Left renal cortex interstitium (tissue), 4 donors: ENCODE data around the gene PAX5. TPM values are rescaled to one million over a fixed set of nuclear protein-coding genes. Genes with fewer than 3 reads are reported as not detected.

Experiments
- DNase-seq, 4 donors: peaks; one replicate each; pipeline ENCODE4 v3.0.0-alpha.2; 2013; ENCODE audit warnings: low read depth in 4 of 4, low spot score in 2 of 4, missing footprints in 1 of 4
- polyA plus RNA-seq, 4 donors: library from polyadenylated mRNA; unstranded; fragments of 120-200 nt; gene quantifications; one replicate each; pipeline ENCODE4 v1.2.1, GENCODE V29; 2013; ENCODE audit not compliant: insufficient read length in 4 of 4

Gene PAX5
- polyA plus RNA-seq, 4 donors: 0.16 to 0.28 (median 0.19) TPM

- DNase-seq: no peak
Measured at GRCh38 chr9:36866840-36867239, 167.2 kb downstream of the PAX5 start.

DNA sequence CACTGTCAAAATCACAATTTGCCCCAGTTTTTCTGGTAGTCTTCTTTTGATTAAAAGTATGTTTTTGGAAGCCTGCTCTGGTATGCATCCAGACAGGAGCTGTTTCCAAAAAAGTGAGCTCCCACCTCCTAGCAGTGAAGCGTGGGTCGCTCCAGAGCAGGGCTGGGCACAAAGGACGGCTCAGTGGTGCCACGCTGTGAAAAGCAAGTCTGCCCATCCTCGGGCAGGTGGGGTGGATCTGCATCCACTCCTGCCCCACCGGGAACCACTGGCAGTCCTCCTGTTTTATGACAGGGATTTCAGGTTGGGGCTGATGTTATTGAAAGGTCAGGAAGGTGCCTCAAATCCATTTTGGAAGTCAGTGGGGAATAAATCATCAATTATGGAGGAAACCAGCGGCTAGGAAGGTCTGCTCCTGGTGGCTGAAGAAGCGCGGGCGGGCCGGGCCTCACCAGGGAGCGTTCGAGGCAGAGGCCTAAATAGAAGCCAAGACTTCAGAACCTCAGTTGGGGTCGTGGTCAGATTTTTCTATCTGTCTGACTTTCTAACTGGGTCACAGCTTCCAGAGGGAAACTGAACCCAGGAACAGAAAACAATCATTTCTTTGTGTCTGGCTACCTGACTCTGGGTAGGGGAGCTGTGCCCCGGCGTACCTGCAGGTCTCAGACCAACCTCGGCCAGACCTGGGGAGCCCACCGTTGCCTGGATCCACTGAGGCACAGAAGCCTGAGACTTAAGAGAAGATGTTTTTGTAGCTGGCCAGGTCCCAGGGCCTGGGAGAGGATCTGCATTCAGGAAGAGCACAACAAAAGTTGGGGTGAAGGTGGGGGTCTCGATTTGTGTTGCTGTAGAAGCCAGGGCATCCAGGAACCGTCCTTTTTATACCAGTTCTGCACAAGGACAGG, 168.1 kb downstream of the PAX5 start:
- no peak for DNase-seq

DNA sequence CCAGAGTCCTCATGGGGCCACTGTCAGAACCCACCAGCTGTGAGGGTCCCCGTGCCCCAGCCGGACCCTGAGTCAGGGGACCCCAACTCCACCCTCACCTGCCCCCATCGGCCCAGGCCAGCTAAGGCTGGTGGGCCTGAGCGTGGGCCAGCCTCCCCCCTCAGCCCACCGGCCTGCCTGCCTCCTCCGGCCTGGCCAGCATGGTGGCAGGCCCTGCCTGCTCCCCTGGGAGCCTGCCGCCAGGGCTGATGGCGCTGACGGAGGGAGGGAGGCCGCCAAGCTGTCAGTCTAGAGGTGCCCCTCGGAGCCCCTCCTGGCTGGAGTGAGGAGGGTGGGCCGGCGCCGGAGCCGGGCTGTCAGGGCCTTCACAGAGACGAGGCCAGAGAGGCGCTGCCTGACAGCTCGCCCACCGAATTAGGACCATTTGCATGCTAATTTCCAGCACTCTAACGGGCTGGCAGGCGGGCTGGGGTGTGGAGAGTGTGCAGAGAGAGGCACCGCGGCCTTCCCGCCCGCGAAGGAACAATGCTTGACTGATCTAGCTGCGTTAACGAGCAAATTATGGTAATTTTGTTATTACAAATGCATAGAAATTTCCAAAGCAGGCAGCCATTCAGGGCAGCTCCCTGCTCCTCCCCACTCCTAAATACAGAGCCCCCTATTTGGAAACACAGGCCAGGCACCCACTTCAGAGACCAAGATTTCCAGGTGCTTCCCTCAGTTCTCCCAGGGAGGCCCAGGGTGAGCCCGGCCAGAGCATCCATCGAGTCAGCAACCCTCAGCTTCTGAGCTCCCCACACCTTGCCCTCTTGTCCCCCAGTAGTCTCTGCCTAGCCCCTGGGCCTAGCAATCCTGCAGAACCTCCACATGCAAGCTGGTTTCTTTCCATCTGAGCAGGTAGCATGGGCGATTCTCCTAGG, 169.3 kb downstream of the PAX5 start:
- DNase-seq: no peak

GRCh38 chr9:36862206-36863145, 171.6 kb downstream of the PAX5 start:
- DNase-seq: no peak

GRCh38 chr9:36861528-36862205, 172.4 kb downstream of the PAX5 start:
- DNase-seq: no peak

DNA sequence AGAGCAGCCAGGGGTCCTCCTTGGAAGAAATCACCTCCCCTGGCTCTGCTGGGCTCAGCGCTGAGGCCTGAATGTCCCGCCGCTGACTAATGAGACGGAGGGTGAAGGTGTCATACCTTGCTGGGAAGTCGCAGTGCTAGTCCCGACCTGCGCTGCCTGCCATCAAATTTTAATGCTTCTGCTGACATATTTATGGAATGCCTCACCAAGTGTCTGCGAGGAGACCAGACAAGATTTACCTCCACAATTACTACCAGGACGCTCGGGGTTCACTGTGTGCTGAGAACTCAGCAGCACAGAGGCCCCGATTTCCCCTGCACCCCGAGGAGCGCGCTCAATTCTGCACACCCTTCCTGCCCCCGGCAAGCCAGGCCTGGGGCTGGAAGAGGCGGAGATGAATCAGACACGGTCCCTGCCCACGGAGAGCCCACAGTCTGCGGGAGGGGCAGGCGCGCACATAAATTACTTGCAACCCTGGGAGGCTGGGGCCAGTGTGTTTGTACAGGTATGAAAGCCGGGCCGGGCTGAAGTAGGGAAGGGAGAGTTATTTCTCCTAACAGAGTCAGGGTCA, 175.2 kb downstream of the PAX5 start:
- DNase-seq: no peak

- no peak for DNase-seq
Measured at GRCh38 chr9:36855448-36856315, 178.4 kb downstream of the PAX5 start.

DNA sequence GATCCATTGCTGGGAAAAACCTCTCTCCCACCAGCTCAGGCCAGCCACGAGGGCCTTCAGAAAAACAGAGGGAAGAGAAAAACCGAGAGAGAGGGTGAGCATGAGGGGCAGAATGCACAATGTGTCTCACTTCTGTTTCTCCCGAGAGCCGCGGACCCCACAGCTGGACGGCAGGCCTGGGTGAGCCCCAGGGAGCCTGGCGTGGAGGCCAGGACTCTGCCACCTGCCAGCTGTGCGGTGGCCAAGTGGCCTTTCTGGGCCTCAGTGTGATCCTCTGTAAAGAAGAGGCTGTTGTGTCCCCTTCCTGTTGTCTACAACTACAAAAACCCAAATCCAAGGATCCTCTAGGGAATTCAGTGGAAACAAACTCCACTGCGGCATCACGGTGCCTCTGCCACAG, 179.3 kb downstream of the PAX5 start:
- DNase-seq: no peak

- DNase-seq: no peak
Measured at GRCh38 chr9:36854034-36854433, 180.0 kb downstream of the PAX5 start.

DNA sequence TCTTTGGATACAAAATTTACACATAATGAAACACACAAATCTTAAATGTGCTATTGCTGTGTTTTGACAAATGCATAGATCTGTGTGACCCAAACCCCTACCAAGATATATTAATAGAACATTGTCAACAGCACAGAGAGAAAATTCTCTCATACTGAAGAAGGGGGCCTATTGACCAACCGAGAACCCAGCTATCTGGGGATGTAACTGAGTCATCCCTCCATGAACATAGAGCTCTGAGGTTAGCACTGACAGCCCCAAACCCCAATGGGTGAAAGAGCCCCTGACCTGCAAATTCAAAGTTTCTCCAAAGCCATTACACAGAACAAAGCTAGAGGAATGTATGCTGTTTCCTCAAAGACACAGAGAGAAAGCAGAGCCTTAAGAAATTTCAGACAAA, 180.8 kb downstream of the PAX5 start:
- DNase-seq: no peak

DNA sequence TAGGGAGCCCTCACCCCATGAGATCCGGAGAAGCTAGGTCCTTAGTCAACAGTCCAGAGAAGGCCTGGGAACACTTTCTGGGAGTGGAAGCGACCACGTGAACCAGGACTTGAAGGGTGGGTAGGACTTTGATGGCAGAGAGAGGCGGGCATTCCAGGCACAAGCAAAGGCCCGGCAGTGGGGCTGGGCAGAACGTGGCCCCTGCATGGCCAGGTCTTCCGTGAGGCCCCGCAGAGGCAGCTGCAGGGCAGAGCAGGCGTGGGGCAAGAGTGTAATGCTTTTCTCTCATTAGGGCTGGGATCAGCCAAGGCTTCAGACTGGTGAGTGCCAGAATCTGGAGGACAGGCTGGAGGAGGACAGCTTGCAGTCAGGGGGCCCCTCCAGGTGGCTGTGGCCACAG, 184.1 kb downstream of the PAX5 start:
- DNase-seq: no peak

DNA sequence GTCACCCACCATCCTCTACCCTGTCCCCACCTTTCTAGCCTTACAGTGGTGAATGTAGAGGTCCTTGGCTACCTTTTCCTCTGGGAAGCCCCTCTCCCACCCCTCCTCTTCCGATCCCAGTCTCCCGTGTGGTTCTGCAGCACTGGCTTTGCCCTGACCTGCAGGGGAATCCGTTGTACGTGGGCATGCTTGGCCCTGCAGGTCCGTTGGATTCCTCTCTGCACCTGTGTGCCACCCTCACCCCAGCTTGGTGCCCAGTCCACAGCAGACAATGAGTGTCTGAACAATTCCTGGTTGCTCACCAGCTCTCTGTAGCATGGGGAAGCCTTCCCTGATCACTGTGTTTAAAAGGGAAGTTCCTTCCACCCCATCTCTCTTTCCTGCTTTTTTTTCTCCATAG, 185.1 kb downstream of the PAX5 start:
- no peak for DNase-seq

GRCh38 chr9:36847781-36848673, 186.0 kb downstream of the PAX5 start:
- DNase-seq: peak; percentile 62 to 82 (median 66)

GRCh38 chr9:36846621-36847020, 187.4 kb downstream of the PAX5 start:
- no peak for DNase-seq

DNA sequence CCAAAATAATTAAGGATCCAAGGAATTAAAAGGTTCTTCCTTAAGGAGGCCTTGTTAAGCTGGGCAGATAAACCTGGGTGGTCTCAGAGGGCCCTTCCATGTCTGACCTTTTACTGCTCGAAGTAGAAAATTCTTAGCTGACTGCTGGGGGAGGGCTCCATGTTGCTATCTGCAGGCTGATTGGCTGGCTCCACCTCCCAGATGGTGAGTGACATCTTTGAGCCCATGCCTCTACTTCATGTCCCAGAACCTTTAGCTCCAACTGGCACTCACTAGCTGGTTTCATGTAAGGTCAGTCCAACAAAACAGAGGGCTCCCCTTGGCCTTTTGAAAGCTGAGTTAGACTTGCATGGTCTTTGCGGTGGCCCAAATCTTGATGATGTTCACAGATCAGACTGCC, 188.2 kb downstream of the PAX5 start:
- DNase-seq: no peak

GRCh38 chr9:36844961-36845360, 189.1 kb downstream of the PAX5 start:
- DNase-seq: no peak

- no peak for DNase-seq
Measured at GRCh38 chr9:36843964-36844363, 190.1 kb downstream of the PAX5 start.
